Stimulated activated CD4-positive, alpha-beta T cell treated with anti-CD3 and anti-CD28 coated beads, Interleukin-1b, Interleukin-23, amount 100 ng/mL, for 24 hours (primary cell): ENCODE results near the gene RNF150.
A peak's percentile ranks its signal among the peaks of the same experiment; 100 is the strongest.

Experiments used
- DNase-seq, 4 experiments: peaks; one replicate each; pipeline ENCODE4 v3.0.0-alpha.2; 2020; ENCODE audit warnings: low read depth in 4 of 4, low spot score in 1 of 4

The RNF150 gene

GRCh38 chr4:140928880-140929279 lies 204.4 kb downstream of the RNF150 start:
- no peak for DNase-seq

GRCh38 chr4:140926672-140927071 lies 206.6 kb downstream of the RNF150 start:
- no peak for DNase-seq

- no peak for DNase-seq
Observed at GRCh38 chr4:140925417-140925816, 207.9 kb downstream of the RNF150 start.

- DNase-seq, result no peak
Observed at GRCh38 chr4:140924761-140925392, 208.4 kb downstream of the RNF150 start.

- no peak for DNase-seq
Observed at GRCh38 chr4:140906993-140907962, 226.0 kb downstream of the RNF150 start.

- DNase-seq, result no peak
Observed at GRCh38 chr4:140904904-140905303, 228.4 kb downstream of the RNF150 start.

- DNase-seq, result no peak
Observed at GRCh38 chr4:140903522-140904475, 229.5 kb downstream of the RNF150 start.

GRCh38 chr4:140901736-140902336 lies 231.4 kb downstream of the RNF150 start:
- DNase-seq, result no peak

GRCh38 chr4:140893939-140894338 lies 239.3 kb downstream of the RNF150 start:
- no peak for DNase-seq

GRCh38 chr4:140888054-140888453 lies 245.2 kb downstream of the RNF150 start:
- no peak for DNase-seq

GRCh38 chr4:140887467-140887866 lies 245.8 kb downstream of the RNF150 start:
- no peak for DNase-seq

GRCh38 chr4:140884431-140885058 lies 248.7 kb downstream of the RNF150 start:
- peak in 1 of 4 experiments; percentile 0 for DNase-seq

GRCh38 chr4:140877781-140878180 lies 255.5 kb downstream of the RNF150 start:
- DNase-seq, result no peak

- no peak for DNase-seq
Observed at GRCh38 chr4:140876615-140877364, 256.5 kb downstream of the RNF150 start.

- no peak for DNase-seq
Observed at GRCh38 chr4:140875746-140876452, 257.4 kb downstream of the RNF150 start.

GRCh38 chr4:140874056-140874455 lies 259.2 kb downstream of the RNF150 start:
- DNase-seq, result no peak

- DNase-seq, result no peak
Observed at GRCh38 chr4:140871368-140871767, 261.9 kb downstream of the RNF150 start.

GRCh38 chr4:140870427-140870826 lies 262.8 kb downstream of the RNF150 start:
- no peak for DNase-seq

GRCh38 chr4:140869446-140869845 lies 263.8 kb downstream of the RNF150 start:
- no peak for DNase-seq
